Astrocyte of the spinal cord (primary cell): ENCODE measurements around the gene ALDH1B1.

Experiments used
- DNase-seq: peaks from one replicate; pipeline ENCODE4 v3.0.0; 2011; ENCODE audit warnings: low read depth, low spot score
- H3K4me3 ChIP-seq: 2 replicates; pipeline ENCODE4 v1.5.1; 2011; ENCODE audit warnings: low read depth, mild to moderate bottlenecking, low read length, moderate library complexity
- in situ Hi-C: cut with HindIII; loops from 2 replicates; pipeline ENCODE4 v1.10.0; 2017; ENCODE audit warnings: low sequenced_read_pairs
- TF ChIP-seq, protein P1 (sequence below): IDR thresholded peaks from 2 replicates; pipeline ENCODE4 v1.5.1; 2012; ENCODE audit warnings: low read depth, mild to moderate bottlenecking, low read length, inconsistent platforms

The ALDH1B1 gene

DNA sequence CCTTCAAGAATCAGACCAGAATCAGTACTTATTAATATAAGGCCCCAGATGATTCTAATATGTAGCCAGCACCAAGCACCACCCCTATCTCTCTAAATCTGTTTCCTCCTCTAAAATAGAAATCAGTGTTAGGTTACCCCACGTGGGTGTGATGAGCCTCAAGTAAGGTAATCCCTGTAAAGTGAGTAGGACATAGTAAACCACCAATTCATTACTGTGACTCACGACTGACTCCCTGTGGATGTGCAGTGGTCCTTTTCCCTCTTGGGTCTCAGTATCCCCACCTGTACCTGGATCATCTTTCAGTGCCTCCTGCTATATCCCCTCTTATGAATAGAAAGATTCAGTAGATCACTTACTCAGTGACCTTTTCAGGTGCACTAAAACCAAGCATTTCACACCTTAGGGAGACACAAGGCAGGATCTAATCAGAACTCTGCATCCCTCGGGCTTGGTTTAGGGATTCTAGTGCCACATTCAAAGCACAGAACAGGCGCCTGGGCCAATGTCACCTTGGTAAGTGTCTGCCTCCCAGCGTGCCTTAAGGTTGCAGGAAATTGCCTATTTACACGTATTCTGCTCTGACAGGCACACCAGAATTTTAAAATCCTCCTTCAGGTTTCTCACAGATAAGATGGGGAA lies 12.2 kb upstream of the ALDH1B1 start:
- TF ChIP-seq, protein P1, sequence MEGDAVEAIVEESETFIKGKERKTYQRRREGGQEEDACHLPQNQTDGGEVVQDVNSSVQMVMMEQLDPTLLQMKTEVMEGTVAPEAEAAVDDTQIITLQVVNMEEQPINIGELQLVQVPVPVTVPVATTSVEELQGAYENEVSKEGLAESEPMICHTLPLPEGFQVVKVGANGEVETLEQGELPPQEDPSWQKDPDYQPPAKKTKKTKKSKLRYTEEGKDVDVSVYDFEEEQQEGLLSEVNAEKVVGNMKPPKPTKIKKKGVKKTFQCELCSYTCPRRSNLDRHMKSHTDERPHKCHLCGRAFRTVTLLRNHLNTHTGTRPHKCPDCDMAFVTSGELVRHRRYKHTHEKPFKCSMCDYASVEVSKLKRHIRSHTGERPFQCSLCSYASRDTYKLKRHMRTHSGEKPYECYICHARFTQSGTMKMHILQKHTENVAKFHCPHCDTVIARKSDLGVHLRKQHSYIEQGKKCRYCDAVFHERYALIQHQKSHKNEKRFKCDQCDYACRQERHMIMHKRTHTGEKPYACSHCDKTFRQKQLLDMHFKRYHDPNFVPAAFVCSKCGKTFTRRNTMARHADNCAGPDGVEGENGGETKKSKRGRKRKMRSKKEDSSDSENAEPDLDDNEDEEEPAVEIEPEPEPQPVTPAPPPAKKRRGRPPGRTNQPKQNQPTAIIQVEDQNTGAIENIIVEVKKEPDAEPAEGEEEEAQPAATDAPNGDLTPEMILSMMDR, result no peak
- DNase-seq, result no peak
- in situ Hi-C loops, result no loop called here
- H3K4me3 ChIP-seq, result no peak overlapping the region

DNA sequence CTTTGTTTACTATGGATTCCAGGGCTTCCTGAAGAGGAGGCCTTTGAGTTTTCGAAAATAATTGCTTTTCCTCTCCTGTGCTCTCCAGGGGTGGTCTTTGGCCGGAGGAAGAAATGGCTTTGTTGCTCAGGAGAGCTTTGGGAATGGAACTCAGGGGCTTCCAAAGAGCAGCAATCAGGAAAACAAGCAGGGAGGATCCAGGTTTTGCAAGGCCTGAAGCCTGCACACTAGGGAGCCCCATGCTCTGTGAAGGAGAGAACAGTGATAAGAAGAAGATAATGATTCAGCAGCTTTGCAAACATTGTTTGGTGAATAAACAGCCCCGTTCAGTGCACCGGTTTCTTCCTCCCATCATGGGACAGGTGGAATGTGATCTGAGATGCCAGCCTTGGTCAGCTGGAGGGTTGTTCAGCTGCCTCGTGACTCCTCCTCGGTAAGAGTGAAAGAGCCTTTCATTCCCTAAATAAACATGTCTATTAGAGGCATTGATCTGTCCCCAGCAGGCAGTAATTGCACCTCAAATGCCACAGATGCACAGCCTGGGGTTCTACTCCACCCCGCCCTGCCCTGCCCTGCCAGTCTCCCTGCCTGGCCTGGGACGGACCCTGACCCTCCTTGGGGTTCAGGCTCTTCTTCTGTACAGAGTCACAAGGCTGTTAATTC lies 11.5 kb upstream of the ALDH1B1 start:
- in situ Hi-C loops, result no loop called here
- H3K4me3 ChIP-seq, result no peak overlapping the region
- TF ChIP-seq, protein P1, result no peak
- DNase-seq, result no peak

DNA sequence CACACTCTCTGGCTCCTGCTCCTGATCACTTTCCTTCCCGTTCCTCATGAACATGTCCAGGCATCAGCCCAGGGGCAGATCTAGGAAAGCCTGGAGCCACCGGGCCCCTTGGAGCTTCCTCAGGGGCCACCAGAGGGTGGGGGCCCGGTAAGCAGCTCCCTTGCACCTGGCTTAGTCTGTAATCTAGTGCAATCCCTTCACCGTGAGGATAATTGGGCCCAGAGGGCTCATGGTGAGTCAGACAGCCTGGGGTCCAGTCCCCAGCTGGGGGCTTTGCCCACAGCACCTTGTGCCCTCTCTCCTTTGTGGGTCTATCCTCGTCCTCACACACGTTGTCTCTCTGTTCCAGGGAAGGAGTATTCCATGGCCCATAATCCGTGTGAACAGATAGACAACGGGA lies 10.4 kb upstream of the ALDH1B1 start:
- in situ Hi-C loops, result no loop called here
- TF ChIP-seq, protein P1, result no peak
- H3K4me3 ChIP-seq, result no peak overlapping the region
- no peak for DNase-seq

DNA sequence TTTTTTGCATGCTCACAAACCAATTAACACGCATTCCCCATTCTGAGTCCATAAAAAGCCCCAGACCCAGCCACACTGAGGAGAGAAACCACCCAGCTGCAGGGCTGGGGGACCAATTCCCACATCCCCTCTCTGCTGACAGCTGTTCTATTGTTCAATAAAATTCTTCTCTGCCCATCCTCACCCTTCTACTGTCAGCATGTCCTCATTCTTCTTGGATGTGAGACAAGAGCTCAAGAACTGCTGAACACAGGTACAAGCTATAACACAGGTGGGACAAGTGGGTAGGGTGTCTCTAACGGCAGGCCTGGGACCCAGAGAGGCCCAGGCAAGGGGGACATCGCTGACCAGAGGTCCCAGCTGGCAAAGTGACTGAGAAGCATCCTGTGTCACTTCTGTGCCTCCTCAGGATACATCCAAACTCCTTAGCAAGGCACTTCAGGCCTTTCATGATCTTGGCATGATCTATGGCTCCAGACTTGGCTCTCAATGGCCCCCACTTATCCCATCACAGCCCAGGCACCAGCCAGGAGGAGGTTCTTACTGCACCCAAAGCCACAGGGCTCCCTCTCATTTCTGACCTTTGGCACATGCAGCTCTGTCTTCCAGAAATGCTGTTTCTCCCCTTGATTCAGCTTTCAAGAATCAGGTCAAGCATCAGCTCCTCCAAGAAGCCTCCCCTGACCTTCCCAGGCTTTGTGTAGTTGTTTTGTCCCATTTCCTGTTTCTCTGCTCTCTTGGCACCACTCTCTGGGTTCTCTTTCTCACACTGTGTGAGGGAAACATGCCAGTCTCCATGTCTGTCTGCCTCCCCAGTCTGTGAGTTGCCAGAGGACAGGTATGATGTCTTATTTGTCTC lies 7.3 kb upstream of the ALDH1B1 start:
- TF ChIP-seq, protein P1, result no peak
- no peak for DNase-seq
- in situ Hi-C loops, result no loop called here
- no peak overlapping the region for H3K4me3 ChIP-seq

DNA sequence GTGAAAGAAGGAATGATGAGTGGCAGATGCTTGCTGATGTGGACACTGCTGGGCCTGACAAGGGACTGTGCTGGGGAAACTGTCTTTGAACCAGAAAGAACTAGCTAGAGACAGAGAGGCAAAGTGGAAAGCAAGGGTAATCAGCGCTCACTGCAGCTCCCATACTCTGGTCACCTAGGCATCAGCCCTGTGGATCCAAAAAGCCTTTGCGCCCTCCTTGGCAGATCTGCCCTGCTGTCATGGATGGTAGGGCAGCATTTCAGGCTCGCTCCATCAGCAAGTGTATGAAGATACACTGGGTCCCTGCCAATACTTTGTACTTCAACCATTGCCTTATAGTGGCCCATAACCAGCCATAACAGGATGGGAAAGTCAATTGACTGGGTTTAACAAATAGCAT lies 6.6 kb upstream of the ALDH1B1 start:
- TF ChIP-seq, protein P1, result no peak
- in situ Hi-C loops, result no loop called here
- H3K4me3 ChIP-seq, result no peak overlapping the region
- DNase-seq, result no peak

DNA sequence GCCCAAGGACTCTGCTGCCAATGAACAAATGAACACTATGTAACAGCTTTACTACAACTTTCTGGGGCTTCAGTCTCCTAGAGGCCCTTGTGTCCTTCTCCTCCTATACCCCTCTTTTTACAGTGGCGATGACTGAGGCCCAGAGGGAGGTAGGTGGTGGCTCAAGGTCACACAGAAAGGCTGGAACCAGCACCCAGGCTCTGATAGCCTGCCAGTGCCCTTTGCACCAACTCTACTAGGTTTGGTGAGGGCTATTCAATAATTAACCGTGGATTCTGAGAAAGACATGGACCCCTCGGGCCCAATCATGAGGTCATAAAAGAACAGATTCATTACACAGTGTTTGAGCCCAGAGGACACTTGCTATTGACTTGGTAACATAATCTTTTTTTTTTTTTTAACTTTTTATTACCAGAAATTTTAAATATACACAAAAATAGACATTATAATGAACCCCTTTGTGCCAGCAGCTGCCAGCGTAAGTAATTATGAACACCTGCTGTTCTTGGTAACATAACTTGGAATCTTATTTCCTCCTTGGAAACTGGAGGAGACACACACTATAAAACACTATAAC lies 6.1 kb upstream of the ALDH1B1 start:
- in situ Hi-C loops, result no loop called here
- no peak for DNase-seq
- TF ChIP-seq, protein P1, result no peak
- no peak overlapping the region for H3K4me3 ChIP-seq
